Measurements from ENCODE around the gene SERPINH1.

Gene SERPINH1

GRCh38 chr11:75594211-75594610 lies 32.2 kb downstream of the SERPINH1 start:
- in situ Hi-C loops (cut with MboI; ENCODE audit: low sequenced_read_pairs): no loop called here

- in situ Hi-C loops (cut with MboI; ENCODE audit: low sequenced_read_pairs): no loop called here
Observed at GRCh38 chr11:75595429-75595828, 33.4 kb downstream of the SERPINH1 start.

- in situ Hi-C loops (cut with MboI; ENCODE audit: low sequenced_read_pairs): no loop called here
Observed at GRCh38 chr11:75596914-75597313, 34.9 kb downstream of the SERPINH1 start.

GRCh38 chr11:75597636-75598035 lies 35.6 kb downstream of the SERPINH1 start:
- in situ Hi-C loops (cut with MboI; ENCODE audit: low sequenced_read_pairs): no loop called here

DNA sequence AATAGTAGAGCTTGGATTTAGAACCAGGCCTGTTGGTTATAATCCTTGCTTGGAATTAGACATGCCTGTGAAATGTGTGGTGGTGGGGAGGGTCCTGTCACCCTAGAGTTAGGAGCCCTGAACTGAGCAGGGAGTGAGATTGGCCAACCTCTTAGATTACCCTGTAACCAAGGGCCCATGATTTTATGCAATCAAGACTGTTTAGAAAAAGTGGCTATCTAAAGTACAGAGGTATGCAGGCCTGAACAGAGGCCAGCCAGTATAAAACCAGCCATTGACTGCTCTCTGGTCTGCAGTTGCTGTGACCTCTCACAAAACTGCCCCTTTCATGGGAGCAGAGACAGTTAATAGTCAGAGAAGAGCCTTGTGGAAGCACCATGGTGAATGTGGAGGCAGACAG lies 36.2 kb downstream of the SERPINH1 start:
- in situ Hi-C loops (cut with MboI; ENCODE audit: low sequenced_read_pairs): no loop called here

DNA sequence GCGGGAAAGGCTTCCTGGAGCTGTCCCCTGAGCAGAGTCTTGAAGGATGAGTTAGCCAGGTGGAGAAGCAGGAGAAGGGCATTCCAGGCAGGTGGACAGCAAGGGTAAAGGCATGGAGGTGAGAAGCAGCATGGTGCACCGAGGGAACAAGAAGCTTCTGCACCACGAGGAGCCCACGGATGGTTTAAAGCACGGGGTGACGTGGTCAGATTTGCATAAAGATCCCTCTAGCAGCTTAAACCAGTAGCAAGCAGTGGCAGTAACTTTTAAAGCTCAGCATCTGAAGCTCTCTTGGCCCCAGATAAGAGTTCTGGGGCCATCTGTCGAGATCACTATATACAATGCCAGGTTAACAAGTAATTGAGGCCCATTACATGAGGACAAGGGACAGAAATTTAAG lies 36.8 kb downstream of the SERPINH1 start:
- in situ Hi-C loops (cut with MboI; ENCODE audit: low sequenced_read_pairs): no loop called here

GRCh38 chr11:75600356-75600755 lies 38.3 kb downstream of the SERPINH1 start:
- in situ Hi-C loops (cut with MboI; ENCODE audit: low sequenced_read_pairs): no loop called here

GRCh38 chr11:75601494-75601893 lies 39.4 kb downstream of the SERPINH1 start:
- in situ Hi-C loops (cut with MboI; ENCODE audit: low sequenced_read_pairs): no loop called here

DNA sequence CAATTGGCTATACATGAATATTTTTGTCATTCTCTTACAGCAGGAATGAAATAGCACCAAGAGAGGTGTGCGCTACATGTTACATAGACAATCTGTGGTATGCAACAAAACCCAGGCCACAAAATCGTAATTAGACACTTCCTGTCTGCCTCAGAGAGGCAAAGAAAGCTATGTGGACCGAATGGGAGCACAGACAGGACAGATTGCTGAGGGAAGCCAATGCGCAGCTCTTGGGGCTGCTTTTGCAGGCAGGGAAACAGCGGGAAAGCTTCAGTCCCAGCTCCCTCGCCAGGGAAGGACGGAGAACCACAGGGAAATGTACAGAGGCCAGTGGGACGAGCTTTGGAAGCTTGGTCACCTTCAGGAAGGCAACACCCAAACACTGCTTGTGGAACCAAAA lies 40.9 kb downstream of the SERPINH1 start:
- in situ Hi-C loops (cut with MboI; ENCODE audit: low sequenced_read_pairs): no loop called here

DNA sequence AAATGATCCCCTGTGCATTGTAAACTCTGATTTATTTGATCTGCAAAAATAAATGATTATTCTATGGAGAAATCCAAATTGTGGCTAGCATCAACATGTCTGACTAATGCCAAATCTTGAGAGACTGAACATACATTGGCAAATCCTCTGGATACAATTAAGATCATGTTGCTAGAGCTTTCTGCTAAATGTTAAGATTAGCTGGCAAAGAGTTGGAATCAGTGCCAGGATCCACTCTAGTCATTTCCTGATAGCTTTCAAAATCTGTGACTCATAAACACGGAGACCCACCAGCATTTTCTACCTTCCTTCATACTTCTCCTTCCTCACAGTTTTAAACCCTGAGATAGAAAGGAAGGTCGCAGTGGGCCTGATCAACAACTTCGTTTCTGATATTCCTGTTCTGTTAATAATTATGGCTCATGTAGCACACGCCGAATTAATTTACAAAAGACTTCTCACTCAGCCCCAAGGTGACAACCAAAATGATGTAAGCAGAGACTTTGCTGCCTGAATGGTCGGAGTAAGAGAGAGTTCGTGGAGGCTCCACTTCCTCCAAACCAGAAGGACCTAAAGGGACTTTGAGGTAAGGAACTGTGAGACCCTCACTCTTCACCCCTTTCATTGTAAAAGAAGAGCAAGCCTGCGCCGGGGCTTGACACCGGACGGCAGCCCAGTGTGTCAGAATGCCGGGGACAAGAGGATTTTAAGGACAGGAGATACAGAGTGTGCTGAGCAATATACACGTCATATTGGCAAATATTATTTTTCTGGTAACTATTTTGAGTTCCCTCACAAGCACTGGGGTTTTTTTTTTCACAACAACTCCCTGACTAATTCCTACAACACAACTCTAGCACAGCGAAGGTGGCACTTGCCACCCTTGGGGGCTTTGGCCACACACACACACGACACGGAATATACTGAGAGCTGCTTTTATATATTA lies 42.0 kb downstream of the SERPINH1 start:
- in situ Hi-C loops (cut with MboI; ENCODE audit: low sequenced_read_pairs): no loop called here

- in situ Hi-C loops (cut with MboI; ENCODE audit: low sequenced_read_pairs): no loop called here
Observed at GRCh38 chr11:75606099-75606498, 44.0 kb downstream of the SERPINH1 start.

DNA sequence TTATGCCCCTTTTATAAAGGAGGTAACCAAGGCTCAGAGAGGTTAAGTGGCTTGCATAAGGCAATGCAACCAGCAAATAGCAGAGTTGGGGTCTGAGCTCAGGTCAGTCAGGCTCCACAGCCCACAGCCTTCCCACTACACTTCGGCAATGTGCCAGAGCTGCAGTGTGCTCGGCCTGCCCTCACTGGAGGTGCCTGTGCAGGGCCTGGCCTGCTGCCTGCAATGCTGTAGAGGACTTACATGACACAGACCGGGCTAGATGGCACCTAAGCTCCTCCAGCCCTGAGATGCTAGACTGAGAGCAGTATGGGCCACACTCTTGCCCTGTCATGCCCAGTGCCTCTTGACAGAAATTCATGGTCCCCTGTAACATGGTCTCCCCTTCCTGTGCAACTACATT lies 49.8 kb downstream of the SERPINH1 start:
- in situ Hi-C loops (cut with MboI; ENCODE audit: low sequenced_read_pairs): no loop called here

- in situ Hi-C loops (cut with MboI; ENCODE audit: low sequenced_read_pairs): no loop called here
Observed at GRCh38 chr11:75615751-75616150, 53.7 kb downstream of the SERPINH1 start.

DNA sequence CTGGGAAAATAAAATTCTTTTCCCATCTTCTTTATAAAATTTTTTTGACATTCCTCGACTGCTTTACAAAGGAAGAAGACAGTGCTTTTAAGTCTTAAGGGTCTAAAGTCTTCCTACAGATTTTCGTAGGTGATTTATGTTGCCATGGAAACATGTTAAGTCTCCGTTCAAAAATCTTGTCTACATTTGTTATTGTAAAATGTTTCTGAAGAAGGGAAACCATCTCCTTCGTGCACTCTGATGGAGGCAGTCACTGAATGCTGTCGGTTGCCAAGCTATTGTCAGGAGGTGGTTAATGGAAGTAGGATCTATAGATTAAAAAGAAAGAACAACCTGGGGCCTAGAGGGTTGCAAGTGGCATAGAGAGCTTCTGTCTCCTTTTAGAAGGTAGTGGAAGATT lies 54.2 kb downstream of the SERPINH1 start:
- in situ Hi-C loops (cut with MboI; ENCODE audit: low sequenced_read_pairs): no loop called here
